Measurements from ENCODE around the gene SEC24A.
A peak's percentile ranks its signal among the peaks of the same experiment; 100 is the strongest.
"Not testable (repeated sequence)": the region's sequence is repeated elsewhere in the genome, so short reads cannot be mapped to it uniquely, and the experiment has no call there.

SEC24A gene

DNA sequence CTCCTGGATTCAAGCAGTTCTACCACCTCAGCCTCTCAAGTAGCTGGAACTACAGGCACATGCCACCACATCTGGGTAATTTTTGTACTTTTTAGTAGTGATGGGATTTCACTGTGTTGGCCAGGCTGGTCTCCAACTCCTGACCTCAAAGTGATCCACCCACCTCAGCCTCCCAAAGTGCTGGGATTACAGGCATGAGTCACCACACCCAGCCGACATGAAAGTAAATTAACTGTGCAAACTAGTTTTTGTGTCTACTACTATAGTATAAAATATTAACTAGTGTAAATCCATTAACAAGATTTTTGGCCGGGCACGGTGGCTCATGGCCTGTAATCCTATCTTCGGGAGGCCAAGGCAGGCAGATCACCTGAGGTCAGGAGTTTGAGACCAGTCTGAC, 25.0 kb downstream of the SEC24A start:
- not testable (repeated sequence) for DNase-seq (ENCODE audit: low spot score); H3K9me3 Mint-ChIP-seq; H3K4me1 Mint-ChIP-seq (ENCODE audit: low read depth); H3K27ac Mint-ChIP-seq; H3K27me3 Mint-ChIP-seq (ENCODE audit: low read depth); H3K4me3 Mint-ChIP-seq
- peaks cover 18% of the 10 kb centered on the region for H3K36me3 Mint-ChIP-seq (ENCODE audit: low read depth)

DNA sequence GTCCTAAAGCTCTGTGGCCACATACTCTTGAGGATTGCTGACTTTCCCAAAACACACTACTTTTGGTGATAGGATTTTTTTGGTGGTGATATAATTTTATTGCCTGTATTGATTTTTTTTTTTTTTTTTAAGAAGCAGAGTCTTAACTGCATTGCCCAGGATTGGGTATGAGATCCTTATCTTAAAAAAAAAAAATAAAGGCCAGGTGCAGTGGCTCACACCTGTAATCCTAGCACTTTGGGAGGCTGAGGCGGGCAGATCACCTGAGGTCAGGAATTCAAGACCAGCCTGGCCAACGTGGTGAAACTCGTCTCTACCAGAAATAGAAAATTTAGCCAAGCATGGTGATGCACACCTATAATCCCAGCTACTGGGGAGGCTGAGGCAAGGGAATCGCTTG, 28.8 kb downstream of the SEC24A start:
- H3K36me3 Mint-ChIP-seq (ENCODE audit: low read depth) = peaks cover 29% of the 10 kb centered on the region
- H3K4me1 Mint-ChIP-seq (ENCODE audit: low read depth); DNase-seq (ENCODE audit: low spot score); H3K27me3 Mint-ChIP-seq (ENCODE audit: low read depth); H3K27ac Mint-ChIP-seq; H3K4me3 Mint-ChIP-seq; H3K9me3 Mint-ChIP-seq: not testable (repeated sequence)

DNA sequence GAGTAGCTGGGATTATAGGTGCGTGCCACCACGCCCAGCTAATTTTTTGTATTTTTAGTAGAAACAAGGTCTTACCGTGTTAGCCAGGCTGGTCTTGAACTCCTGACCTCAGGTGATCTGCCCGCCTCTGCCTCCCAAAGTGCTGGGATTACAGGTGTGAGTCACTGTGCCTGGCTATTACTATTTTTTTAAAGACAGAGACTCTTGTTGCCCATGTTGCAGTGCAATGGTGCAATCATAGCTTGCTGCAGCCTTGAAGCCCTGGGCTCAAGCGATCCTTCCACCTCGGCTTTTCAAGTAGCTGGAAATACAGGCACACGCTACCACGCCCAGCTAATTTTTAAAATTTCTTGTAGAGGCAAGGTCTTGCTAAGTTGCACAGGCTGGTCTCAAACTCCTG, 41.6 kb downstream of the SEC24A start:
- peaks cover 60% of the 10 kb centered on the region for H3K36me3 Mint-ChIP-seq (ENCODE audit: low read depth)
- H3K27ac Mint-ChIP-seq; H3K9me3 Mint-ChIP-seq; H3K4me3 Mint-ChIP-seq; H3K27me3 Mint-ChIP-seq (ENCODE audit: low read depth); H3K4me1 Mint-ChIP-seq (ENCODE audit: low read depth); DNase-seq (ENCODE audit: low spot score): not testable (repeated sequence)

DNA sequence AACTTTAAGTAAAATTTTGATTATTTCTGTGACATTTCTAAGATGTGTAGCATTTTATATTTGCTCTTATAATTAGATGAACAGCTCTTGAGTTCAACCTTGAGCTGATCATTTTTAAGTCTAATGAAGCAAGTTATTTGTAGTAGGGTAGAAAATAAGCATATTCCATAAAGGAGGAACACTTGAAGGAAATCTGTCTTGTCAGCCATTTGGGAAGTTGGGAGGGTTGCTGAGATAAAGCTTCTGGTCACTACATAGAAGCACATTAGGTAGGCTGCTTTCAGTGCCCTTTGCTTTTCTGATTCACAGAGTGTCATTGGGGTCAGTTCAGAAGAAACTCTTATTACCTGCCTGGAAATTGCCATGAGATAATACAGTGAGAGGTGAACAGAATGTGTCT, 44.1 kb downstream of the SEC24A start:
- Mint-ChIP-seq H3K27ac (no peak overlapping the region), H3K27me3 (ENCODE audit: low read depth) (no peaks in the 10 kb centered on the region), H3K9me3 (no peaks in the 10 kb centered on the region), H3K4me1 (ENCODE audit: low read depth) (no peaks in the 10 kb centered on the region), H3K36me3 (ENCODE audit: low read depth) (peaks cover 47% of the 10 kb centered on the region), H3K4me3 (no peak overlapping the region)
- DNase-seq (ENCODE audit: low spot score) = no peak

DNA sequence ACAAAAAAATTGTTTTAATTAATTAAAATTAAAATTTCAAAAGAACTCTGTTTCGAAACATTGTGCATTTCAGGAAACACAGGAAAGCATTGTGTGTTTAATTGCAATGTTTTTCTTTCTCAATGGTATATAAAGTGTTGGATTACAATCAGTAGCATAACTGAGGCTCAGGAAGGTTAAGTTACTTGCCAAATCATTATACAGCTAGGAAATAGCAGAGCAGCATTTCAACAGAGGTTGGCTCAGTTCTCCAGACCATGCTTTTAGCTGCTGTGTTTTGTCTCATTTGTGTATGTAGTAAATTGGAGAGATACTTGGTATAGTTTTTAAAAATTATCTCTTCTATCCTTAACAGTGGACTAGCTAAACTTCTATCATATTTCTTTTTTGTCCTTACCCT, 59.7 kb downstream of the SEC24A start:
- Mint-ChIP-seq H3K36me3 (ENCODE audit: low read depth) (peaks cover 34% of the 10 kb centered on the region), H3K9me3 (no peaks in the 10 kb centered on the region), H3K4me1 (ENCODE audit: low read depth) (no peaks in the 10 kb centered on the region), H3K4me3 (no peak overlapping the region), H3K27ac (no peak overlapping the region), H3K27me3 (ENCODE audit: low read depth) (no peaks in the 10 kb centered on the region)
- no peak for DNase-seq (ENCODE audit: low spot score)

DNA sequence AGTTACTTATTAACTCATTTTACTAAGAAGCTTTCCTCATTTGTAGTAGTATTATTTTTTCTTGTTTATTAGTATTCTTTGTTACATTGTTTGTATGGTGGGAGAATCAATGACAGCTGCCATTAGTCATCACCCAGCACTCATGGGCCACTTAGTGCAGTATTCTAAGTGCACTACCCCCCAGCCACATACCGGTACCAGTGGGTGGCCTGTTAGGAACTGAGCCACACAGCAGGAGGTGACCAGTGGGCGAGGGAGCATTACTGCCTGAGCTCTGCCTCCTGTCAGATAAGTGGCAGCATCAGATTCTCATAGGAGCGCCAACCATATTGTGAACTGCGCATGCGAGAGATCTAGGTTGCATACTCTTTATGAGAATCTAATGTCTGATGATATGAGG, 65.5 kb downstream of the SEC24A start:
- no peak for DNase-seq (ENCODE audit: low spot score)
- Mint-ChIP-seq H3K4me1 (ENCODE audit: low read depth) (no peaks in the 10 kb centered on the region), H3K9me3 (no peaks in the 10 kb centered on the region), H3K4me3 (no peak overlapping the region), H3K27ac (no peak overlapping the region), H3K27me3 (ENCODE audit: low read depth) (no peaks in the 10 kb centered on the region), H3K36me3 (ENCODE audit: low read depth) (peaks cover 35% of the 10 kb centered on the region)

DNA sequence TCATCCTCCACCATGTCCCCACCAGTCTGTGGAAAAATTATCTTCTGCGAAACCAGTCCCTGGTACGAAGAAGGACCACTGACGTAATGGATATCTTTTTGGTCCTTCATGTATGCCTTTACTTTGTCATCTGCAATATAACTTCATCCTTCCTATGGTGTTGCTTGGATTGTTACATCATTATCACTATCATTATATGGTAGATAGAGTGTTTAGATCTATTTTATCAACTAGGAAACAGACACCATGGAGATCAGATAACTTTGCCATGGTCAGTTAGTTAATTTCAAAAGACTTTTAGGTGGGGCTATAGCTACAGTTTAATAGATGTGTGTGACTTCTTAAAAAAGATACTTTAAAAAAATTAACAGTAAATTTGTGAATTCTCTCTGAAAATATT, 66.0 kb downstream of the SEC24A start:
- Mint-ChIP-seq H3K4me3 (no peak overlapping the region), H3K9me3 (no peaks in the 10 kb centered on the region), H3K27me3 (ENCODE audit: low read depth) (no peaks in the 10 kb centered on the region), H3K36me3 (ENCODE audit: low read depth) (peaks cover 35% of the 10 kb centered on the region), H3K4me1 (ENCODE audit: low read depth) (no peaks in the 10 kb centered on the region), H3K27ac (no peak overlapping the region)
- no peak for DNase-seq (ENCODE audit: low spot score)

DNA sequence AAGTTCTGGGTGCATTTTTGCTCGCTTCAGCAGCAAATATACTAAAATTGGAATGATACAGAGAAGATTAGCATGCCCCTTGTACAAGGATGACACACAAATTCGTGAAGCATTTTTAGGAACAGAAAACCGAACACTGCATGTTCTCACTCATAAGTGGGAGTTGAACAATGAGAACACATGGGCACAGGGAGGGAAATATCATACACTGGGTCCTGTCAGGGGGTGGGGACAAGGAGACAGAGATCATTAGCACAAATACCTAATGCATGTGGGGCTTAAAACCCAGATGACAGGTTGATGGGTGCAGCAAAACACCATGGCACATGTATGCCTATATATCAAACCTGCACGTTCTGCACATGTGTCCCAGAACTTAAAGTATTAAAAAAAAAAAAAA, 66.9 kb downstream of the SEC24A start:
- not testable (repeated sequence) for H3K27ac Mint-ChIP-seq; H3K4me3 Mint-ChIP-seq; H3K27me3 Mint-ChIP-seq (ENCODE audit: low read depth); H3K9me3 Mint-ChIP-seq; H3K4me1 Mint-ChIP-seq (ENCODE audit: low read depth); DNase-seq (ENCODE audit: low spot score)
- H3K36me3 Mint-ChIP-seq (ENCODE audit: low read depth) = peaks cover 34% of the 10 kb centered on the region

DNA sequence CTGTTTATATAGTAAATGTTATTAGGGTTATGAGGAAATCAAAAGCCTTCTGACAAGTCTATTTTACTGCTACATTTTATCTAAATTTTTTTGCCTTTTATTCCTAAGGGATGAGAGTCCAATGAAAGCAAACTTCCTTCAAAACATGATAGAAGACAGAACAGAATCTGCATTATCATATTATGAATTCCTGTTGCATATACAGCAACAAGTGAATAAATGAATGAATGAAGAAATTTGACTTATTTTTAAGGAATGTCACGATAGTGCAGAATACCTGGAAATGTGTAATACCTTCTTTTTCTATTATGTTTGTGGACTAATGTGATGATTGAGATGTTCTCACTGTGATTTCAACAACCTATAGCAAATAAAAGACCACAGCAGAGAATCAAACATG, 76.3 kb downstream of the SEC24A start:
- Mint-ChIP-seq H3K4me1 (ENCODE audit: low read depth) (no peaks in the 10 kb centered on the region), H3K36me3 (ENCODE audit: low read depth) (peaks cover 18% of the 10 kb centered on the region), H3K27me3 (ENCODE audit: low read depth) (no peaks in the 10 kb centered on the region), H3K27ac (no peak overlapping the region), H3K9me3 (no peaks in the 10 kb centered on the region), H3K4me3 (no peak overlapping the region)
- DNase-seq (ENCODE audit: low spot score) = no peak

DNA sequence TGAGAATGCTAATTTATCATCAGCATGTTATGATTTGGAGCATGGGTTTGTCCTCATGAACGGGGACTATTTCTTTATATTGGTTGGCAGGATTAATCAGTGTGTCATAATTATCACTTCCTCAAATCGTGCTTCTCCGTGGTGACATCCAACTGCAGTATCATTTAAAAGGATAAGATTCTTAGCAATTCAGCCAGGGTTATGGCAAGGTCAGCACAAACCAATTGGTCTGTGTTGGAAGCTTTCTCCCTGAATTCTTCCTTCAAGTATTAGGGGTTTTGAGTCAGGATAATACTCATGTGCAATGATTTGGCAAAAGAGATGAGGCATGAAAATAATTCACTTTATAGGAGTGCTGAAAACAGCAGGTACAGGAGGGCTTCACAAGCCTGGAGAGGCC, 84.2 kb downstream of the SEC24A start:
- no peaks in the 10 kb centered on the region for H3K36me3 Mint-ChIP-seq (ENCODE audit: low read depth)
- no peaks in the 10 kb centered on the region for H3K9me3 Mint-ChIP-seq
- DNase-seq (ENCODE audit: low spot score) = no peak
- H3K27ac Mint-ChIP-seq = no peak overlapping the region
- H3K4me3 Mint-ChIP-seq = no peak overlapping the region
- H3K27me3 Mint-ChIP-seq (ENCODE audit: low read depth) = no peaks in the 10 kb centered on the region
- H3K4me1 Mint-ChIP-seq (ENCODE audit: low read depth) = peaks cover 1% of the 10 kb centered on the region

DNA sequence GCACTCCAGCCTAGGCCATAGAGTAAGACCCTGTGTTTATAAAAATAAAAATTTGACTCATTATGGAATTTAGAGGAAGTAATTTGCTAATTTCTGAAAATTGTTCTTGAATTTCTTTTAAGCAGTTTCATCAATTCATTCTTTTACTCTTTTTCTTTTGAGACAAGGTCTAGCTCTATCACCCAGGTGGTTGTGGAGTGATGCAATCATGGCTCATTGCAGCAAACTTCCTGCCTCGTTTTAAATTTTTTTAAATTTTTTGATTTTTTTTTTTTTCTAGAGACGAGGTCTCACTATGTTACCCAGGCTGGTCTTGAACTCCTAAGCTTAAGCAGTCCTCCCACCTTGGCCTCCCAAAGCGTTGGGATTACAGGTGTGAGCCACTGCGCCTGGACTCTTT, 86.7 kb downstream of the SEC24A start:
- no peaks in the 10 kb centered on the region for H3K27me3 Mint-ChIP-seq (ENCODE audit: low read depth)
- no peak overlapping the region for H3K4me3 Mint-ChIP-seq
- peaks cover 10% of the 10 kb centered on the region for H3K4me1 Mint-ChIP-seq (ENCODE audit: low read depth)
- no peak for DNase-seq (ENCODE audit: low spot score)
- H3K9me3 Mint-ChIP-seq = no peaks in the 10 kb centered on the region
- H3K36me3 Mint-ChIP-seq (ENCODE audit: low read depth) = no peaks in the 10 kb centered on the region
- H3K27ac Mint-ChIP-seq = no peak overlapping the region

DNA sequence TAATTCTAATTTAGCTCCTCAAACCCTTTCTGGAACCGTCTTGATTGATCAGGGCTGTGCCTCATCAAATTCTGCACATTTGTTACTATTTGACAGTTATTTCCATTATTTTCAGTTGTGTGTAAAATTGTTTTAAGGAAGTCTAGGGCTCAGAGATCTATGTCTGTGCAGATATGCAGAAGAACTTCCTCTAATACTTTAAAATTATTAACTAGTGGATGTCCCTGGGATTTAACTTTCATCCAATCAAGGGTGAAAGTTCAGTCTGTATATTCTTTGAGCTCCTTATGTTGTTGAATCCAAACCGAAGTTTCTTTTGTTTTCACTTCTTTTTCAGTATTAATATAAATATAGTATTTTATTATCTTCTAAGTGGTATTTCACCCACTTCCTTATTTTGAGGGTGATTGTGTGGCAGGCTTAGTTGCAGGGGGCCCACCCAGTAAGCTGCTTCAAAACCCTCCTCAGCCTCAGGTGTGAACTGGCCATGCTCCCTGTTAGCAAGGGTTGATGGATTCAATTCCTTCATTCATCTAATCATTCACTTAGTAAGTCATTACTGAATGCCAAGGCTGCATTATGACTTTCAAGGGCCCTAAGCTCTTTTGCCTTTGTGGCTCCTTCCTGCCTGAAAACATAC, 87.7 kb downstream of the SEC24A start:
- Mint-ChIP-seq H3K4me3 (no peak overlapping the region), H3K4me1 (ENCODE audit: low read depth) (peaks cover 9% of the 10 kb centered on the region), H3K27me3 (ENCODE audit: low read depth) (no peaks in the 10 kb centered on the region), H3K9me3 (no peaks in the 10 kb centered on the region), H3K27ac (no peak overlapping the region), H3K36me3 (ENCODE audit: low read depth) (peaks cover 2% of the 10 kb centered on the region)
- DNase-seq (ENCODE audit: low spot score) = no peak

DNA sequence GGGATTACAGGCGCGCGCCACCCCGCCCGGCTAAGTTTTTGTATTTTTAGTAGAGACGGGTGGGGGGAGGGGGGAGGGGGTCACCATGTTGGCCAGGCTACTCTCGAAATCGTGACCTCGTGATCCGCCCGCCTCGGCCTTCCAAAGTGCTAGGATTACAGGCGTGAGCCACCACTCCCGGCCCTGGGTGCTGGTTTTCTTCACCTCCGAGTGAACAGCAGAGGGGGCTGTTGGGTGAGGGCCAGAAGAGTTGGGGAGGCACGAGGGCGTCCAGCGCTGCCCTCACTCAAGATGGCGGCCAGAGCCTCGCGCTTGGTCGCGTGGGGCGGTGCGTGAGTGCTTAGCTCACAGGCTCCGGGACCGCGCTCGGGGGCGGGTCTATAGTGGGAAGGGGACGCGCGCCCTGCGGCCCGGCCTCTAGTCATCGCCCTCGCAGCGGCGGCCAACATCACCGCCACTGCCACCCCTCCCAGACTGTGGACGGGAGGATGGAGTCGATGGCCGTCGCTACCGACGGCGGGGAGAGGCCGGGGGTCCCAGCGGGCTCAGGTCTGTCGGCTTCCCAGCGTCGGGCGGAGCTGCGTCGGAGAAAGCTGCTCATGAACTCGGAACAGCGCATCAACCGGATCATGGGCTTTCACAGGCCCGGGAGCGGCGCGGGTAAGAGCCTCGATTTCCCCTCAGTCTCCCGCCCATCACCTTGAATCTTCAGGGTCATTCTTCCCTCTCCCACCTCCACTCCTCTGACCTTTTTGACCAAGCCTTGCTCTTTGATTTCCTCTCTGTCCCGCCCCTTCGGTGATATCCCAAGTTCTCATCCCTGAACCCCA, 89.8 kb downstream of the SEC24A start, which contains the start of gene CAMLG:
Gene CAMLG, plus strand, starts transcription at position 416 of the 830 bp plus-strand sequence. Its CDS starts 73 bp downstream, at position 489.
- no peaks in the 10 kb centered on the region for H3K27me3 Mint-ChIP-seq (ENCODE audit: low read depth)
- peaks cover 3% of the 10 kb centered on the region for H3K36me3 Mint-ChIP-seq (ENCODE audit: low read depth)
- H3K9me3 Mint-ChIP-seq = no peaks in the 10 kb centered on the region
- DNase-seq (ENCODE audit: low spot score) = peak; percentile 98
- peak within 1 kb of the TSS; percentile 95 for H3K27ac Mint-ChIP-seq
- H3K4me3 Mint-ChIP-seq = peak within 1 kb of the TSS; percentile 91
- peaks cover 12% of the 10 kb centered on the region for H3K4me1 Mint-ChIP-seq (ENCODE audit: low read depth)

DNA sequence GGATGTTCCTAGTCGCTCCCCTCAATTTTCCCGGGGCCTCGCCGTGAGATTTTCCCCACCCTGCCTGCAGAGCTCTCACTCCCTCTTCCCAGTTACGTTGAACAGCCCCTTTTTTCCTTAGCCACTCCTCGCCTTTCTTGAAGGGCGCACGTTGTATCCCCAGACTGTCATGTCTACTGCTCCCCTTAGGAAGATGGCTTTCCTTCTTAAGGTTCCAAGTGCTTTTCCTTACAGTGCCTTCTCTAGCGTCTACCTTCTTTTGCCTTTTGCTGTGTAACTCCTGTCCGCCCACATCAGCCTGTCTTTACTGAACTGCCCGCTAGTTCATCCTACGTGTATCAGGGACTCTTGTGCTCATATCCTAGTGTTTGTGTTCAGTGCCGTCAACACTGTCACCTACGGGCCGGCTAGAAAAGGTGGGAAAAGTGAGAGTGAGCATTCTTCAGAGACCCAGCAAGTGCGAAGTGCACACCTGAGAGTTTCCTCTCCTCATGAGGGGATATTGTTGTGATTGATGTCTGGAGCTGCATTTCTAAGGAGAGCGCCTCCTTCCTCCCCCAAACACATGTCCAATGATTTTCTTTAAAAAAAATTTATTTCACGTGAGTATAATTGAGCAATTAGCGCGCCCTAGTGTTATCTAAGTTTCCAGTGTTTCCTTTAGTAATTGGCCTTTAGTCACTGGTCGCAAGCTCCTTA, 90.5 kb downstream of the SEC24A start:
- Mint-ChIP-seq H3K27ac (peak overlapping the region; percentile 95), H3K4me1 (ENCODE audit: low read depth) (peaks cover 12% of the 10 kb centered on the region), H3K9me3 (no peaks in the 10 kb centered on the region), H3K27me3 (ENCODE audit: low read depth) (no peaks in the 10 kb centered on the region), H3K36me3 (ENCODE audit: low read depth) (peaks cover 3% of the 10 kb centered on the region), H3K4me3 (peak overlapping the region; percentile 91)
- peak; percentile 39 for DNase-seq (ENCODE audit: low spot score)
